HFFc6 (cell line): ENCODE data around the gene FAM222B. TPM values are rescaled to one million over a fixed set of nuclear protein-coding genes. Genes with fewer than 3 reads are reported as not detected.
"Not testable (repeated sequence)": the region's sequence is repeated elsewhere in the genome, so short reads cannot be mapped to it uniquely, and the experiment has no call there.

ENCODE experiments used
- DNase-seq: peaks from one replicate; pipeline ENCODE4 v3.0.0-alpha.2; 2018
- H3K27ac Mint-ChIP-seq: 2 replicates; pipeline ENCODE4 v1.8.0; 2020; ENCODE audit warnings: mild to moderate bottlenecking, mixed read lengths
- H3K27me3 Mint-ChIP-seq: 2 replicates; pipeline ENCODE4 v1.8.0; 2021; ENCODE audit warnings: mild to moderate bottlenecking, moderate library complexity, mixed read lengths; ENCODE audit not compliant: insufficient read depth
- H3K36me3 Mint-ChIP-seq: 2 replicates; pipeline ENCODE4 v1.8.0; 2021; ENCODE audit warnings: low read depth, mixed read lengths
- H3K4me1 Mint-ChIP-seq: 2 replicates; pipeline ENCODE4 v1.8.0; 2020; ENCODE audit warnings: low read depth, mixed read lengths
- H3K4me3 Mint-ChIP-seq: 2 replicates; pipeline ENCODE4 v1.8.0; 2020; ENCODE audit warnings: mild to moderate bottlenecking, moderate library complexity, mixed read lengths
- H3K9me3 Mint-ChIP-seq: 2 replicates; pipeline ENCODE4 v1.8.0; 2020; ENCODE audit warnings: mild to moderate bottlenecking, mixed read lengths
- CTCF ChIP-seq: fragments of 200-600 bp; sonication (generic); IDR thresholded peaks from 2 replicates; pipeline ENCODE4 v1.5.0; 2021; ENCODE audit warnings: antibody characterized with exemption, mild to moderate bottlenecking
- total RNA-seq, 6 experiments: library from RNA; stranded (reverse); fragmentation: NEBNext Ultra II Directional; extraction: Animal tissue kit (Norgen Biotek cat#: 25700); gene quantifications; 2 replicates in 1 of 6; 3 replicates in 5 of 6; pipeline ENCODE4 v1.2.3, GENCODE V29; 2021

The FAM222B gene
- total RNA-seq, 6 experiments from 2014 or later: 14.5 to 17.2 (median 16.6) TPM

DNA sequence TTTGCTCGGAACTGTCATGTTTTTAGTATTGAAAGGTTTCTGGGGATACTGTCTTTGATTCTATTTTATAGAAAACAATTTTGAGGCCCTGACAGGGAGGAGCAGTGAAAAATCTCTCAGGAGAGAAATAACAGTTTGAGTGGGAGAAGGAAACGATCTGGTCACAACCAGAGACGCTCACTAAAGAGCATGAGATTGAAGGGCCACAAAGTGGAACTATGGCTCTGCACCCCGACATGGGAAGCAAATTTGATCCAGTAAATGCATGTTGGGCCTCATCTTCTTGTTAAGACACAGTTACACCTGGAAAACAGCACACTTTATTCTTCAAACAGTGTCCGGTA is 12.7 kb upstream of the FAM222B start:
- H3K36me3 Mint-ChIP-seq: 0 out of 2 replicates have a peak, but pooled peaks cover 9% of the 10 kb centered on the region
- TF ChIP-seq CTCF: no peak
- peak overlapping the region; percentile 90 for H3K4me3 Mint-ChIP-seq
- H3K27me3 Mint-ChIP-seq: no peaks in the 10 kb centered on the region; the same call in none of the 2 replicates
- H3K27ac Mint-ChIP-seq: peak overlapping the region; percentile 85
- DNase-seq: no peak
- H3K4me1 Mint-ChIP-seq: 0 out of 2 replicates have a peak, but pooled peaks cover 13% of the 10 kb centered on the region
- H3K9me3 Mint-ChIP-seq: no peaks in the 10 kb centered on the region

GRCh38 chr17:28854457-28855335 is 12.1 kb upstream of the FAM222B start, which contains the start of gene ERAL1:
ERAL1 (plus strand) TSS chr17:28855016; CDS start chr17:28855035, 19 bp downstream.
- H3K27ac Mint-ChIP-seq: peak within 1 kb of the TSS; percentile 85
- H3K4me3 Mint-ChIP-seq: peak within 1 kb of the TSS; percentile 90
- no peaks in the 10 kb centered on the region; the same call in none of the 2 replicates for H3K27me3 Mint-ChIP-seq
- 0 out of 2 replicates have a peak, but pooled peaks cover 9% of the 10 kb centered on the region for H3K36me3 Mint-ChIP-seq
- H3K9me3 Mint-ChIP-seq: no peaks in the 10 kb centered on the region
- H3K4me1 Mint-ChIP-seq: 0 out of 2 replicates have a peak, but pooled peaks cover 13% of the 10 kb centered on the region
- DNase-seq: peak; percentile 87
- TF ChIP-seq CTCF: peak; percentile 20; the same call in 1 of the 2 replicates

- no peak overlapping the region for H3K4me3 Mint-ChIP-seq
- H3K4me1 Mint-ChIP-seq: 0 out of 2 replicates have a peak, but pooled peaks cover 13% of the 10 kb centered on the region
- H3K9me3 Mint-ChIP-seq: no peaks in the 10 kb centered on the region
- 0 out of 2 replicates have a peak, but pooled peaks cover 6% of the 10 kb centered on the region for H3K36me3 Mint-ChIP-seq
- no peak for DNase-seq
- no peak overlapping the region for H3K27ac Mint-ChIP-seq
- no peak for TF ChIP-seq CTCF
- no peaks in the 10 kb centered on the region; the same call in none of the 2 replicates for H3K27me3 Mint-ChIP-seq
These were observed 10.7 kb upstream of the FAM222B start for GRCh38 chr17:28853295-28853694.

- TF ChIP-seq CTCF: no peak
- H3K36me3 Mint-ChIP-seq: no peaks in the 10 kb centered on the region
These were observed 6.7 kb upstream of the FAM222B start for GRCh38 chr17:28849281-28849680.

GRCh38 chr17:28848667-28849066 is 6.1 kb upstream of the FAM222B start:
- not testable (repeated sequence) for DNase-seq, H3K27me3 Mint-ChIP-seq, H3K4me1 Mint-ChIP-seq, H3K27ac Mint-ChIP-seq, H3K9me3 Mint-ChIP-seq, H3K4me3 Mint-ChIP-seq, H3K36me3 Mint-ChIP-seq
- TF ChIP-seq CTCF: peak; percentile 72

More at GRCh38 chr17:28849281-28849680, 6.7 kb upstream of the FAM222B start:
- no peak overlapping the region for H3K27ac Mint-ChIP-seq
- peak; percentile 17 for DNase-seq
- H3K4me3 Mint-ChIP-seq: no peak overlapping the region
- H3K9me3 Mint-ChIP-seq: no peaks in the 10 kb centered on the region
- H3K27me3 Mint-ChIP-seq: no peaks in the 10 kb centered on the region; the same call in none of the 2 replicates
- H3K4me1 Mint-ChIP-seq: no peaks in the 10 kb centered on the region

GRCh38 chr17:28846699-28847098 is 4.1 kb upstream of the FAM222B start:
- not testable (repeated sequence) for H3K36me3 Mint-ChIP-seq, H3K4me3 Mint-ChIP-seq, H3K27me3 Mint-ChIP-seq, DNase-seq, H3K4me1 Mint-ChIP-seq, H3K27ac Mint-ChIP-seq, H3K9me3 Mint-ChIP-seq
